NB4 (cell line): ENCODE results near the gene RCCD1.

Experiments
- MAX ChIP-seq: IDR thresholded peaks from 2 replicates; pipeline ENCODE4 v1.6.1; 2011; ENCODE audit warnings: low read depth, low read length
- POLR2A ChIP-seq: IDR thresholded peaks from 2 replicates; pipeline ENCODE4 v1.6.1; 2011; ENCODE audit warnings: mild to moderate bottlenecking; ENCODE audit not compliant: insufficient read length; ENCODE audit errors: extremely low read depth
- TF ChIP-seq, protein P1 (sequence below): IDR thresholded peaks from one replicate; pipeline ENCODE4 v1.5.1; 2012; ENCODE audit warnings: low read depth, low read length

DNA sequence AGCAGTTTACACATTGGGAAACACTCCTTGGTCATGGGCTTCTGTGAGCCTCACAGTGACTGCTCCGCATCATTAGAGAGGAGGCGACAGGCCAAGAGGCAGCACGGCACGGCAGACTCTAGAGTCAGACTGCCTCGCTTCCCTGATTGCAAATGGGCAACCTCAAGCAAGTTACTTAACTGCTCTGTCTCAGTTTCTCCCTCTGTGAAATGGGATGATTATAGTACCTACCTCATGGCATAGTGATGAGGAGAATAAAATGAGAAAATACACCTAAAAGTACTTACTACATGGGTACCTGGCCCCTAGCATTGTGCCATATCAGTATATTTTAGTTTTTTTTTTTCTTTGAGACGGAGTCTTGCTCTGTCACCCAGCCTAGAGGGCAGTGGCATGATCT lies 4.0 kb upstream of the RCCD1 start:
- TF ChIP-seq, protein P1, sequence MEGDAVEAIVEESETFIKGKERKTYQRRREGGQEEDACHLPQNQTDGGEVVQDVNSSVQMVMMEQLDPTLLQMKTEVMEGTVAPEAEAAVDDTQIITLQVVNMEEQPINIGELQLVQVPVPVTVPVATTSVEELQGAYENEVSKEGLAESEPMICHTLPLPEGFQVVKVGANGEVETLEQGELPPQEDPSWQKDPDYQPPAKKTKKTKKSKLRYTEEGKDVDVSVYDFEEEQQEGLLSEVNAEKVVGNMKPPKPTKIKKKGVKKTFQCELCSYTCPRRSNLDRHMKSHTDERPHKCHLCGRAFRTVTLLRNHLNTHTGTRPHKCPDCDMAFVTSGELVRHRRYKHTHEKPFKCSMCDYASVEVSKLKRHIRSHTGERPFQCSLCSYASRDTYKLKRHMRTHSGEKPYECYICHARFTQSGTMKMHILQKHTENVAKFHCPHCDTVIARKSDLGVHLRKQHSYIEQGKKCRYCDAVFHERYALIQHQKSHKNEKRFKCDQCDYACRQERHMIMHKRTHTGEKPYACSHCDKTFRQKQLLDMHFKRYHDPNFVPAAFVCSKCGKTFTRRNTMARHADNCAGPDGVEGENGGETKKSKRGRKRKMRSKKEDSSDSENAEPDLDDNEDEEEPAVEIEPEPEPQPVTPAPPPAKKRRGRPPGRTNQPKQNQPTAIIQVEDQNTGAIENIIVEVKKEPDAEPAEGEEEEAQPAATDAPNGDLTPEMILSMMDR = no peak
- TF ChIP-seq MAX (no peak), POLR2A (no peak)
